Subcutaneous adipose tissue (tissue), 4 donors: ENCODE measurements around the gene TMEM129. TPM values are rescaled to one million over a fixed set of nuclear protein-coding genes. Genes with fewer than 3 reads are reported as not detected.

Experiments used
- small RNA-seq: library from RNA; depleted of rRNA; stranded (forward); fragments of <200 nt; gene quantifications from one replicate; pipeline ENCODE3, GENCODE V24; 2016
- total RNA-seq, 4 donors: library from RNA; depleted of rRNA; stranded (reverse); fragments of >200 nt; gene quantifications; one replicate each; pipeline ENCODE4 v1.1.0, GENCODE V29; 2016
- TF ChIP-seq, protein P1 (sequence below): fragments of 450-650 bp; IDR thresholded peaks from one replicate; pipeline ENCODE4 v1.5.1; 2016; ENCODE audit warnings: low read depth, mild to moderate bottlenecking, control low read depth, antibody characterized with exemption, moderate library complexity

TMEM129 gene
- total RNA-seq, 4 donors from 2014 or later = 21.0 to 65.4 (median 30.4) TPM

DNA sequence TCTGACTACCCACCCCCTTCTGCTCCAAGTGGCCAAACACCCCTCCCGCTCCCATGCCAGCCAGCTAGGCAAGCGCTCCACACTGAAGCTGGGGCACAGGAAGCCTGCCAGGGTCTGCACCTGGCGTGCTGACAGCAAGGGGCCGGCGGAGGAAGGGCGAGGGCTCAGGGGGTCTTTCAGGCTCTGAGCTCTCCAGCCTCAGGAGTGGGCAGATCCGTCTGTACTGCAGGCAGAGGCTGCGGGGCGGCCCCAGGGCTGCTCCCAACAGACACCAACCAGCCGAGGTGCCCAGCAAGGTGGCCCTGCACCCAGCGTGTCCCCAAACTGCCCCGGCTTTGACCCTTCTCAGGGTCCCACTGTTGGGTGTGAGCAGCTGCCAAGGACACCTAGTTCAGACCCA, 51.9 kb downstream of the TMEM129 start:
- TF ChIP-seq, protein P1, sequence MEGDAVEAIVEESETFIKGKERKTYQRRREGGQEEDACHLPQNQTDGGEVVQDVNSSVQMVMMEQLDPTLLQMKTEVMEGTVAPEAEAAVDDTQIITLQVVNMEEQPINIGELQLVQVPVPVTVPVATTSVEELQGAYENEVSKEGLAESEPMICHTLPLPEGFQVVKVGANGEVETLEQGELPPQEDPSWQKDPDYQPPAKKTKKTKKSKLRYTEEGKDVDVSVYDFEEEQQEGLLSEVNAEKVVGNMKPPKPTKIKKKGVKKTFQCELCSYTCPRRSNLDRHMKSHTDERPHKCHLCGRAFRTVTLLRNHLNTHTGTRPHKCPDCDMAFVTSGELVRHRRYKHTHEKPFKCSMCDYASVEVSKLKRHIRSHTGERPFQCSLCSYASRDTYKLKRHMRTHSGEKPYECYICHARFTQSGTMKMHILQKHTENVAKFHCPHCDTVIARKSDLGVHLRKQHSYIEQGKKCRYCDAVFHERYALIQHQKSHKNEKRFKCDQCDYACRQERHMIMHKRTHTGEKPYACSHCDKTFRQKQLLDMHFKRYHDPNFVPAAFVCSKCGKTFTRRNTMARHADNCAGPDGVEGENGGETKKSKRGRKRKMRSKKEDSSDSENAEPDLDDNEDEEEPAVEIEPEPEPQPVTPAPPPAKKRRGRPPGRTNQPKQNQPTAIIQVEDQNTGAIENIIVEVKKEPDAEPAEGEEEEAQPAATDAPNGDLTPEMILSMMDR = no peak

DNA sequence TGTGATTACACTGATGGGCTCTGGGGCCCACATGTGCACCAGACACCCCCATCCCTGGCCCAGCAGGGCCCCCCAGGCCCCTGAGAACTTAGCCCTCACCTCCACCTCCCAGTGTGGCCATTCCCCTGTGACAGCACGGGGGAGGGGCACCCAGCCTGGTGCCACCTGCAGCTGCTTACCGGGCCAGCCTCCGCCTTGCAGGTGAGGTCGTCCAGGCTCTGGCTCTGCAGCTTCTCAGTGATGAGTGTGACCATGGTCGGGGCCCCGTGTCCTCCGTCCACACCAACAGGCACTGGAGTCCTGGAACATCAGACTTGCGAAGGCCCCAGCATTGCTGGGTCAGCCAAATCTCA, 52.7 kb downstream of the TMEM129 start:
- TF ChIP-seq, protein P1 = no peak

DNA sequence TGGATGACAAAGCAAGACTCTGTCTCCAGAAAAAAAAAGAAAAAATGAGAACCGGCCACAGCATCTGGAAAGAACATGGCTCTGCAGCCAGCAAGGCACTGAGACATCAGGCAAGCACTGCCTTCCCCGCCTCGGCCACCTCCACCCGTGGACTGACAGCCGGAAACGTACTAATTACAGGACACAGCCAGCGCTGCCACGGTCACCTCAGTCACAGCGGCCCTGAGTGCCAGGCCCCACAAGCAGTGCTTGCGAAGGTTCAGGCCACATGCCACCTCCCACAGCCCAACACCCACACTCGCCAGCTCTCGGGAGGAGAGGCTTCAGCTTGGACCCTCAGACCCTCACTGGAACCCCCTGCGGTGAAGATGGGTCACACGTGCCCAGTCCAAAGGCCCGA, 53.9 kb downstream of the TMEM129 start:
- TF ChIP-seq, protein P1 = no peak

DNA sequence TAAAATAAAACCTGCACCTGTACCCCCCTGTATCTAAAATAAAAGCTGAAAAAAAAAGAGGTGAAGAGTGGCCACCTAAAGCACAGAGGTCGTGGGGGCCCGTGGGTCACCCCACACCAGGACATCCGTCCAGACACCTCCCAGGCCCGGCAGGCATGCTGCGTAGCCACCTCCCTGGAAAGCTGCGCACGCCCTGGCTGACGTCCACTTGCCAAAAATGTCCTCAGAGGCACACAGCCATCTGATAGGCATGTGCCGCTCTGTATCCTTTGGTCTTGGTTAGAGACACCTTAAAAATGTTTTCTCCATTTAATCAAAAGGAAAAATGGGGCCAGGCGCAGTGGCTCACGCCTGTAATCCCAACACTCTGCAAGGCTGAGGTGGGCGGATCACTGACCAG, 54.7 kb downstream of the TMEM129 start:
- TF ChIP-seq, protein P1 = no peak

Small RNA genes lying within 50 kb of the gene (small RNA-seq; reads per million reads assigned to genes)
- gene RF00019 = 0.49 reads per million

Other genes starting within 250 kb of the TMEM129 start
- 1 to 10 TPM; 1.5 to 5.9 (median 3.8) TPM for gene FAM53A, start 37.0 kb downstream of the TMEM129 start, total RNA-seq
- 10 to 100 TPM; 33.2 to 41.1 (median 37.0) TPM for gene SLBP, start 9.0 kb downstream of the TMEM129 start, total RNA-seq
- 10 to 100 TPM in 3 of 4 donors, 1 to 10 TPM in 1; 3.9 to 18.1 (median 15.4) TPM for gene TACC3, start 198 bp upstream of the TMEM129 start, total RNA-seq
- 1 to 10 TPM in 1 of 4 donors, under 1 TPM in 2, not detected in 1; 0.22 to 1.3 (median 0.94) TPM for gene FGFR3, start 72.0 kb upstream of the TMEM129 start, total RNA-seq
- 10 to 100 TPM; 26.9 to 88.9 (median 30.0) TPM for gene LETM1, start 134.8 kb upstream of the TMEM129 start, total RNA-seq
- 10 to 100 TPM; 22.3 to 49.9 (median 33.7) TPM for gene NSD2, start 150.1 kb upstream of the TMEM129 start, total RNA-seq